Bronchial epithelial cell (primary cell): ENCODE data around the gene EYS. TPM values are rescaled to one million over a fixed set of nuclear protein-coding genes. Genes with fewer than 3 reads are reported as not detected.
"Not testable (repeated sequence)": the region's sequence is repeated elsewhere in the genome, so short reads cannot be mapped to it uniquely, and the experiment has no call there.

Source experiments
- DNase-seq: peaks from one replicate; pipeline ENCODE4 v3.0.0-alpha.2; 2010; ENCODE audit warnings: low read depth
- FAIRE-seq: peaks from 2 replicates; lab custom pipeline; 2011; peaks lifted over from hg19 to GRCh38; lab: Jason Lieb, UNC
- H3K27me3 ChIP-seq: 2 replicates; pipeline ENCODE4 v1.5.1; 2011; ENCODE audit warnings: low read length; ENCODE audit not compliant: control insufficient read depth, insufficient read depth
- H3K36me3 ChIP-seq: 2 replicates; pipeline ENCODE4 v1.5.1; 2011; ENCODE audit warnings: low read length; ENCODE audit not compliant: control insufficient read depth, insufficient read depth
- H3K4me3 ChIP-seq: 2 replicates; pipeline ENCODE4 v1.5.1; 2011; ENCODE audit warnings: mild to moderate bottlenecking, low read depth, low read length, control low read depth
- CTCF ChIP-seq: IDR thresholded peaks from 2 replicates; pipeline ENCODE4 v1.5.1; 2011; ENCODE audit warnings: mild to moderate bottlenecking, moderate library complexity, low read length, control low read depth, inconsistent platforms; ENCODE audit not compliant: insufficient read depth, severe bottlenecking
- total RNA-seq: library from RNA; depleted of rRNA; stranded (reverse); fragments of >200 nt; gene quantifications from 2 replicates; pipeline ENCODE4 v1.2.1, GENCODE V29; 2014

EYS gene
- total RNA-seq, 1 donor from 2014 or later, result 0.53 TPM

- Histone ChIP-seq H3K27me3 (no peaks in the 10 kb centered on the region), H3K4me3 (no peak overlapping the region), H3K36me3 (no peaks in the 10 kb centered on the region)
- DNase-seq (no peak), FAIRE-seq (no peak)
- TF ChIP-seq CTCF, result no peak
Observed at GRCh38 chr6:63805345-63805744, 1901.7 kb downstream of the EYS start.

- DNase-seq, result peak; percentile 98
- Histone ChIP-seq H3K27me3 (no peaks in the 10 kb centered on the region), H3K4me3 (no peak overlapping the region), H3K36me3 (no peaks in the 10 kb centered on the region)
- no peak for TF ChIP-seq CTCF
- peak; percentile 66 for FAIRE-seq
Observed at GRCh38 chr6:63804381-63804956, 1902.6 kb downstream of the EYS start.

GRCh38 chr6:63803371-63803770, 1903.7 kb downstream of the EYS start:
- DNase-seq (no peak), FAIRE-seq (no peak)
- no peak for TF ChIP-seq CTCF
- Histone ChIP-seq H3K4me3 (no peak overlapping the region), H3K27me3 (no peaks in the 10 kb centered on the region), H3K36me3 (no peaks in the 10 kb centered on the region)

- DNase-seq (peak; percentile 45), FAIRE-seq (no peak)
- TF ChIP-seq CTCF, result peak; percentile 42
- Histone ChIP-seq H3K4me3 (no peak overlapping the region), H3K27me3 (no peaks in the 10 kb centered on the region), H3K36me3 (no peaks in the 10 kb centered on the region)
Observed at GRCh38 chr6:63802606-63803206, 1904.3 kb downstream of the EYS start.

GRCh38 chr6:63800386-63800785, 1906.6 kb downstream of the EYS start:
- not testable (repeated sequence) for H3K27me3 ChIP-seq, H3K36me3 ChIP-seq, H3K4me3 ChIP-seq, FAIRE-seq, DNase-seq

- FAIRE-seq, result no peak
- no peaks in the 10 kb centered on the region for H3K27me3 ChIP-seq
- no peak overlapping the region for H3K4me3 ChIP-seq
- no peak for TF ChIP-seq CTCF
- no peak for DNase-seq
- H3K36me3 ChIP-seq, result no peaks in the 10 kb centered on the region
Observed at GRCh38 chr6:63799813-63800212, 1907.2 kb downstream of the EYS start.
